ENCODE data around the gene ARHGEF40. TPM values are rescaled to one million over a fixed set of nuclear protein-coding genes. Genes with fewer than 3 reads are reported as not detected.

Gene ARHGEF40
- total RNA-seq, 1 experiment from 2014 or later = 74.2 TPM

DNA sequence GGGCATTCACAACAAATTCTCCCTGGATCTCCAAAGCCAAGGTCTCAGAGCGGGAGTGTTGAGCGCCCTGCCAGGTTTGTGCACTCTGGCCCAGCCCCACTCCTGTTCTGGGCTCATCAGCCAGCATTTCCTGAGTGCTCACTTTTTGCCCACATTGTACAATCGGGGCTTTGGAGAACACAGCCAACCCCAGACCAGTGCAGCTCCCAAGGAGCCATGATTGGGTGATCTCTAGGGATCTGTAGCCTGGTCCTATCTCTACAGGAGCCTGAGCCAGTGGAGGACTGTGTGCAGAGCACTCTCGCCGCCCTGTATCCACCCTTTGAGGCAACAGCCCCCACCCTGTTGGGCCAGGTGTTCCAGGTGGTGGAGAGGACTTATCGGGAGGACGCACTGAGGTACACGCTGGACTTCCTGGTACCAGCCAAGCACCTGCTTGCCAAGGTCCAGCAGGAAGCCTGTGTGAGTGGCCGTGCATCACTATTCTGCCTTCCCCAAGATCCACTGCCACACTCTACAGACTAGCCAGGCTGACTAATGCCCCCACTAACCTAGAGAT, 2.8 kb downstream of the ARHGEF40 start:
- H3K27ac Mint-ChIP-seq = no peak overlapping the region
- H3K9me3 Mint-ChIP-seq = no peaks in the 10 kb centered on the region
- DNase-seq (ENCODE audit: low spot score) (no peak), ATAC-seq (no peak)
- CTCF ChIA-PET = interaction anchor here (2.5 to 4.6 kb wide), 5 partner anchors 20 to 59 kb away, joined by 12 to 165 read pairs (median 94); partner anchors contain the start of genes TMEM253 and ZNF219
- peaks cover 24% of the 10 kb centered on the region for H3K4me1 Mint-ChIP-seq
- H3K4me3 Mint-ChIP-seq = peak overlapping the region; percentile 89
- no peaks in the 10 kb centered on the region for H3K27me3 Mint-ChIP-seq (ENCODE audit: low read depth)
- TF ChIP-seq, protein P1, sequence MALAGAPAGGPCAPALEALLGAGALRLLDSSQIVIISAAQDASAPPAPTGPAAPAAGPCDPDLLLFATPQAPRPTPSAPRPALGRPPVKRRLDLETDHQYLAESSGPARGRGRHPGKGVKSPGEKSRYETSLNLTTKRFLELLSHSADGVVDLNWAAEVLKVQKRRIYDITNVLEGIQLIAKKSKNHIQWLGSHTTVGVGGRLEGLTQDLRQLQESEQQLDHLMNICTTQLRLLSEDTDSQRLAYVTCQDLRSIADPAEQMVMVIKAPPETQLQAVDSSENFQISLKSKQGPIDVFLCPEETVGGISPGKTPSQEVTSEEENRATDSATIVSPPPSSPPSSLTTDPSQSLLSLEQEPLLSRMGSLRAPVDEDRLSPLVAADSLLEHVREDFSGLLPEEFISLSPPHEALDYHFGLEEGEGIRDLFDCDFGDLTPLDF (CRISPR knock-in tag; IDR thresholded peaks at IDR 0.05) = no peak
- no peak for TF ChIP-seq NFATC4 (CRISPR knock-in tag; IDR thresholded peaks at IDR 0.05)
- no peak for TF ChIP-seq NR2C2 (CRISPR knock-in tag; IDR thresholded peaks at IDR 0.05)
- no peak for TF ChIP-seq ATF1 (CRISPR knock-in tag; IDR thresholded peaks at IDR 0.05)
- TF ChIP-seq ESRRA (CRISPR knock-in tag; IDR thresholded peaks at IDR 0.05; ENCODE audit: borderline replicate concordance) = no peak
- H3K36me3 Mint-ChIP-seq = peaks cover 40% of the 10 kb centered on the region
- POLR2A ChIA-PET = interaction anchor here (0.5 to 3.0 kb wide), 4 partner anchors 13 to 22 kb away, joined by 3 to 74 read pairs (median 15); no protein-coding TSS in a partner anchor

DNA sequence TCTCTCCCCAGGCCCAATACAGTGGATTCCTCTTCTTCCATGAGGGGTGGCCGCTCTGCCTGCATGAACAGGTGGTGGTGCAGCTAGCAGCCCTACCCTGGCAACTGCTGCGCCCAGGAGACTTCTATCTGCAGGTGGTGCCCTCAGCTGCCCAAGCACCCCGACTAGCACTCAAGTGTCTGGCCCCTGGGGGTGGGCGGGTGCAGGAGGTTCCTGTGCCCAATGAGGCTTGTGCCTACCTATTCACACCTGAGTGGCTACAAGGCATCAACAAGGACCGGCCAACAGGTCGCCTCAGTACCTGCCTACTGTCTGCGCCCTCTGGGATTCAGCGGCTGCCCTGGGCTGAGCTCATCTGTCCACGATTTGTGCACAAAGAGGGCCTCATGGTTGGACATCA, 3.8 kb downstream of the ARHGEF40 start:
- TF ChIP-seq NR1H2 (CRISPR knock-in tag; IDR thresholded peaks at IDR 0.05) (no peak), TEAD4 (CRISPR knock-in tag; IDR thresholded peaks at IDR 0.05) (no peak), TCF7 (CRISPR knock-in tag; IDR thresholded peaks at IDR 0.05; ENCODE audit: low read depth) (no peak)
- TF ChIP-seq, protein P2, sequence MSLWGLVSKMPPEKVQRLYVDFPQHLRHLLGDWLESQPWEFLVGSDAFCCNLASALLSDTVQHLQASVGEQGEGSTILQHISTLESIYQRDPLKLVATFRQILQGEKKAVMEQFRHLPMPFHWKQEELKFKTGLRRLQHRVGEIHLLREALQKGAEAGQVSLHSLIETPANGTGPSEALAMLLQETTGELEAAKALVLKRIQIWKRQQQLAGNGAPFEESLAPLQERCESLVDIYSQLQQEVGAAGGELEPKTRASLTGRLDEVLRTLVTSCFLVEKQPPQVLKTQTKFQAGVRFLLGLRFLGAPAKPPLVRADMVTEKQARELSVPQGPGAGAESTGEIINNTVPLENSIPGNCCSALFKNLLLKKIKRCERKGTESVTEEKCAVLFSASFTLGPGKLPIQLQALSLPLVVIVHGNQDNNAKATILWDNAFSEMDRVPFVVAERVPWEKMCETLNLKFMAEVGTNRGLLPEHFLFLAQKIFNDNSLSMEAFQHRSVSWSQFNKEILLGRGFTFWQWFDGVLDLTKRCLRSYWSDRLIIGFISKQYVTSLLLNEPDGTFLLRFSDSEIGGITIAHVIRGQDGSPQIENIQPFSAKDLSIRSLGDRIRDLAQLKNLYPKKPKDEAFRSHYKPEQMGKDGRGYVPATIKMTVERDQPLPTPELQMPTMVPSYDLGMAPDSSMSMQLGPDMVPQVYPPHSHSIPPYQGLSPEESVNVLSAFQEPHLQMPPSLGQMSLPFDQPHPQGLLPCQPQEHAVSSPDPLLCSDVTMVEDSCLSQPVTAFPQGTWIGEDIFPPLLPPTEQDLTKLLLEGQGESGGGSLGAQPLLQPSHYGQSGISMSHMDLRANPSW (CRISPR knock-in tag; conservative IDR thresholded peaks at IDR 0.05; ENCODE audit: low read depth) = no peak
- TF ChIP-seq, protein P3, sequence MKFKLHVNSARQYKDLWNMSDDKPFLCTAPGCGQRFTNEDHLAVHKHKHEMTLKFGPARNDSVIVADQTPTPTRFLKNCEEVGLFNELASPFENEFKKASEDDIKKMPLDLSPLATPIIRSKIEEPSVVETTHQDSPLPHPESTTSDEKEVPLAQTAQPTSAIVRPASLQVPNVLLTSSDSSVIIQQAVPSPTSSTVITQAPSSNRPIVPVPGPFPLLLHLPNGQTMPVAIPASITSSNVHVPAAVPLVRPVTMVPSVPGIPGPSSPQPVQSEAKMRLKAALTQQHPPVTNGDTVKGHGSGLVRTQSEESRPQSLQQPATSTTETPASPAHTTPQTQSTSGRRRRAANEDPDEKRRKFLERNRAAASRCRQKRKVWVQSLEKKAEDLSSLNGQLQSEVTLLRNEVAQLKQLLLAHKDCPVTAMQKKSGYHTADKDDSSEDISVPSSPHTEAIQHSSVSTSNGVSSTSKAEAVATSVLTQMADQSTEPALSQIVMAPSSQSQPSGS (CRISPR knock-in tag; IDR thresholded peaks at IDR 0.05; ENCODE audit: borderline replicate concordance, low read depth) = no peak
- TF ChIP-seq, protein P4, sequence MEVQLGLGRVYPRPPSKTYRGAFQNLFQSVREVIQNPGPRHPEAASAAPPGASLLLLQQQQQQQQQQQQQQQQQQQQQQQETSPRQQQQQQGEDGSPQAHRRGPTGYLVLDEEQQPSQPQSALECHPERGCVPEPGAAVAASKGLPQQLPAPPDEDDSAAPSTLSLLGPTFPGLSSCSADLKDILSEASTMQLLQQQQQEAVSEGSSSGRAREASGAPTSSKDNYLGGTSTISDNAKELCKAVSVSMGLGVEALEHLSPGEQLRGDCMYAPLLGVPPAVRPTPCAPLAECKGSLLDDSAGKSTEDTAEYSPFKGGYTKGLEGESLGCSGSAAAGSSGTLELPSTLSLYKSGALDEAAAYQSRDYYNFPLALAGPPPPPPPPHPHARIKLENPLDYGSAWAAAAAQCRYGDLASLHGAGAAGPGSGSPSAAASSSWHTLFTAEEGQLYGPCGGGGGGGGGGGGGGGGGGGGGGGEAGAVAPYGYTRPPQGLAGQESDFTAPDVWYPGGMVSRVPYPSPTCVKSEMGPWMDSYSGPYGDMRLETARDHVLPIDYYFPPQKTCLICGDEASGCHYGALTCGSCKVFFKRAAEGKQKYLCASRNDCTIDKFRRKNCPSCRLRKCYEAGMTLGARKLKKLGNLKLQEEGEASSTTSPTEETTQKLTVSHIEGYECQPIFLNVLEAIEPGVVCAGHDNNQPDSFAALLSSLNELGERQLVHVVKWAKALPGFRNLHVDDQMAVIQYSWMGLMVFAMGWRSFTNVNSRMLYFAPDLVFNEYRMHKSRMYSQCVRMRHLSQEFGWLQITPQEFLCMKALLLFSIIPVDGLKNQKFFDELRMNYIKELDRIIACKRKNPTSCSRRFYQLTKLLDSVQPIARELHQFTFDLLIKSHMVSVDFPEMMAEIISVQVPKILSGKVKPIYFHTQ (CRISPR knock-in tag; IDR thresholded peaks at IDR 0.05) = no peak
- no peak for ATAC-seq
- Mint-ChIP-seq H3K27me3 (ENCODE audit: low read depth) (no peaks in the 10 kb centered on the region), H3K27ac (no peak overlapping the region), H3K9me3 (no peaks in the 10 kb centered on the region), H3K4me3 (no peak overlapping the region), H3K36me3 (peaks cover 49% of the 10 kb centered on the region), H3K4me1 (peaks cover 17% of the 10 kb centered on the region)
- no peak for DNase-seq (ENCODE audit: low spot score)
- POLR2A ChIA-PET = no interaction called here
- CTCF ChIA-PET = interaction anchor here (1.9 to 4.6 kb wide), 3 partner anchors 17 to 59 kb away, joined by 7 to 165 read pairs (median 10); no protein-coding TSS in a partner anchor

DNA sequence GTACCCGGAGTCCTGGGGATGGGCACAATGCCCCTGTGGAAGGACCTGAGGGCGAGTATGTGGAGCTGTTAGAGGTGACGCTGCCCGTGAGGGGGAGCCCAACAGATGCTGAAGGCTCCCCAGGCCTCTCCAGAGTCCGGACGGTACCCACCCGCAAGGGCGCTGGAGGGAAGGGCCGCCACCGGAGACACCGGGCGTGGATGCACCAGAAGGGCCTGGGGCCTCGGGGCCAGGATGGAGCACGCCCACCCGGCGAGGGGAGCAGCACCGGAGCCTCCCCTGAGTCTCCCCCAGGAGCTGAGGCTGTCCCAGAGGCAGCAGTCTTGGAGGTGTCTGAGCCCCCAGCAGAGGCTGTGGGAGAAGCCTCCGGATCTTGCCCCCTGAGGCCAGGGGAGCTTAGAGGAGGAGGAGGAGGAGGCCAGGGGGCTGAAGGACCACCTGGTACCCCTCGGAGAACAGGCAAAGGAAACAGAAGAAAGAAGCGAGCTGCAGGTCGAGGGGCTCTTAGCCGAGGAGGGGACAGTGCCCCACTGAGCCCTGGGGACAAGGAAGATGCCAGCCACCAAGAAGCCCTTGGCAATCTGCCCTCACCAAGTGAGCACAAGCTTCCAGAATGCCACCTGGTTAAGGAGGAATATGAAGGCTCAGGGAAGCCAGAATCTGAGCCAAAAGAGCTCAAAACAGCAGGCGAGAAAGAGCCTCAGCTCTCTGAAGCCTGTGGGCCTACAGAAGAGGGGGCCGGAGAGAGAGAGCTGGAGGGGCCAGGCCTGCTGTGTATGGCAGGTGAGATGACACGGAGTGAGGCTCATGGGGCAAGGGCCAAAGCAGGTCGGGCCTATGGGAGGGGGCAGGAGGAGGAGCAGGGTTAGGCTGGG, 4.5 kb downstream of the ARHGEF40 start:
- Mint-ChIP-seq H3K4me1 (peaks cover 17% of the 10 kb centered on the region), H3K27me3 (ENCODE audit: low read depth) (no peaks in the 10 kb centered on the region), H3K4me3 (no peak overlapping the region), H3K27ac (no peak overlapping the region), H3K9me3 (no peaks in the 10 kb centered on the region), H3K36me3 (peaks cover 56% of the 10 kb centered on the region)
- ChIA-PET CTCF (interaction anchor here (1.3 to 2.0 kb wide), 3 partner anchors 16 to 60 kb away, joined by 4 to 10 read pairs (median 7); no protein-coding TSS in a partner anchor), POLR2A (no interaction called here)
- ATAC-seq = no peak
- no peak for DNase-seq (ENCODE audit: low spot score)
- TF ChIP-seq, protein P5, sequence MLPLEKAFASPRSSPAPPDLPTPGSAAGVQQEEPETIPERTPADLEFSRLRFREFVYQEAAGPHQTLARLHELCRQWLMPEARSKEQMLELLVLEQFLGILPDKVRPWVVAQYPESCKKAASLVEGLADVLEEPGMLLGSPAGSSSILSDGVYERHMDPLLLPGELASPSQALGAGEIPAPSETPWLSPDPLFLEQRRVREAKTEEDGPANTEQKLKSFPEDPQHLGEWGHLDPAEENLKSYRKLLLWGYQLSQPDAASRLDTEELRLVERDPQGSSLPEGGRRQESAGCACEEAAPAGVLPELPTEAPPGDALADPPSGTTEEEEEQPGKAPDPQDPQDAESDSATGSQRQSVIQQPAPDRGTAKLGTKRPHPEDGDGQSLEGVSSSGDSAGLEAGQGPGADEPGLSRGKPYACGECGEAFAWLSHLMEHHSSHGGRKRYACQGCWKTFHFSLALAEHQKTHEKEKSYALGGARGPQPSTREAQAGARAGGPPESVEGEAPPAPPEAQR (CRISPR knock-in tag; IDR thresholded peaks at IDR 0.05) = no peak
- TF ChIP-seq CREB1 (CRISPR knock-in tag; IDR thresholded peaks at IDR 0.05) (no peak), CBFB (CRISPR knock-in tag; IDR thresholded peaks at IDR 0.05; ENCODE audit: low read depth) (no peak)
- TF ChIP-seq, protein P4 (CRISPR knock-in tag; IDR thresholded peaks at IDR 0.05) = no peak
- TF ChIP-seq, protein P6, sequence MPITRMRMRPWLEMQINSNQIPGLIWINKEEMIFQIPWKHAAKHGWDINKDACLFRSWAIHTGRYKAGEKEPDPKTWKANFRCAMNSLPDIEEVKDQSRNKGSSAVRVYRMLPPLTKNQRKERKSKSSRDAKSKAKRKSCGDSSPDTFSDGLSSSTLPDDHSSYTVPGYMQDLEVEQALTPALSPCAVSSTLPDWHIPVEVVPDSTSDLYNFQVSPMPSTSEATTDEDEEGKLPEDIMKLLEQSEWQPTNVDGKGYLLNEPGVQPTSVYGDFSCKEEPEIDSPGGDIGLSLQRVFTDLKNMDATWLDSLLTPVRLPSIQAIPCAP (CRISPR knock-in tag; IDR thresholded peaks at IDR 0.05) = no peak

Data from WTC11 (cell line).